KOPT-K1 (cell line): ENCODE measurements around the gene GPR157.

Experiments
- H3K27ac ChIP-seq: fragments of 200-600 bp; sonication (generic); 2 replicates; pipeline ENCODE4 v1.5.1; 2016; ENCODE audit warnings: antibody characterized with exemption, mild to moderate bottlenecking, low read depth, low read length; ENCODE audit not compliant: poor library complexity, severe bottlenecking
- H3K36me3 ChIP-seq: fragments of 200-600 bp; sonication (generic); 2 replicates; pipeline ENCODE4 v1.5.1; 2017; ENCODE audit warnings: antibody characterized with exemption, mild to moderate bottlenecking, low read length, moderate library complexity; ENCODE audit not compliant: insufficient read depth
- H3K9me3 ChIP-seq: fragments of 200-600 bp; sonication (generic); 2 replicates; pipeline ENCODE4 v1.5.1; 2017; ENCODE audit warnings: antibody characterized with exemption, low read length, mild to moderate bottlenecking; ENCODE audit not compliant: insufficient read depth, poor library complexity, severe bottlenecking

The GPR157 gene

GRCh38 chr1:9078015-9078751, 50.7 kb downstream of the GPR157 start:
- H3K9me3 ChIP-seq = no peaks in the 10 kb centered on the region
- no peak overlapping the region for H3K27ac ChIP-seq
- H3K36me3 ChIP-seq = no peaks in the 10 kb centered on the region

GRCh38 chr1:9075022-9075421, 53.9 kb downstream of the GPR157 start:
- no peaks in the 10 kb centered on the region for H3K9me3 ChIP-seq
- H3K36me3 ChIP-seq = no peaks in the 10 kb centered on the region
- H3K27ac ChIP-seq = no peak overlapping the region

DNA sequence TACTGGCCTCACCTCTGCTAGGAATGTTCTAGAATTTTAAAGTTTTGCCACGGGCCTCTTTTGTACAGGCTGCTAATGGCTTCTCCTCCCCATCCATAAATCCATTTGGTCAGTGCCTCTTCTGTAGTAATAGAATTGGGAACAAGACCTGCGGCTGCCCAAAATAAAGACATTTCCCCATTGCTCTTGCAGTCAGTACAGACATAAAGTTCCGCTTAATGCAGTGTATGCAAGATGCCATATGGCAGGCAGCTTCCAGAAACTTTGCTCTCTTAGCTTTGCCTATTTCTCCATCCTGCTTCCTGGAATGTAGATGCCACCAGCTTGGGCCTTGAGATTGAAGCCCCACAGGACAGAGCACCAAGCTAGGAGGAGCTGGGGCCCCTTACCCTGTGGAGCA, 55.8 kb downstream of the GPR157 start:
- Histone ChIP-seq H3K9me3 (no peaks in the 10 kb centered on the region), H3K36me3 (no peaks in the 10 kb centered on the region), H3K27ac (no peak overlapping the region)

DNA sequence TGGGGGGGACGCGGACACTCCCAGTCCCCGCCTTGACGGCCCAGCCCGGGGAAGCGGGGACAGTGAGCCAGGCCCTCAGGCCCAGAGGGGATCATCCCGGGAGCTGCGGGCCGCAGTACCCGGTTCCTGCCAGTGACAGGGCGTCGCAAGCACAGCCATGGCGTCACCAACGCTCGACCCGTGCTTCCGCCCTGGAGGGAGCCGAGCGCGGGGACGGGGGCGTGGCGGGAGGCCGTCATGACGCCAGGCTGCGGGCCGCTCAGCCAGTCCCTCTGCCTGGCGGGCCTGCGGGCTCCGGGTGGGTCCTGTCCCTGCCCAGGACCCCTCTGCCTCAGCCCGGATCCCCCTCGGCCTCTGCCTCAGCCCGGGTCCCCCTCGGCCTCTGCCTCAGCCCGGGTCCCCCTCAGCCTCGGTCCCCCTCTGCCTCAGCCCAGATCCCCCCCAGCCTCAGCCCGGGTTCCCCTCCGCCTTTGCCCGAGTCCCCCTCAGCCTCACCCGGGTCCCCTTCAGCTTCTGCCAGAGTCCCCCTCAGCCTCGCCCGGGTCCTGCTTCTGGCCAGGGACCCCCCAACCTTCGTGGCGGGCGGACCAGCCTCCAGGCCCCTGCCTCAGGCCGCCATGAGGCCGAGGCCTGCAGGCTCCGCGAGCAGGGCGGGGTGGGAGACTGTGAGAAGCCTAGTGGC, 57.2 kb downstream of the GPR157 start:
- Histone ChIP-seq H3K9me3 (no peaks in the 10 kb centered on the region), H3K27ac (no peak overlapping the region), H3K36me3 (no peaks in the 10 kb centered on the region)

DNA sequence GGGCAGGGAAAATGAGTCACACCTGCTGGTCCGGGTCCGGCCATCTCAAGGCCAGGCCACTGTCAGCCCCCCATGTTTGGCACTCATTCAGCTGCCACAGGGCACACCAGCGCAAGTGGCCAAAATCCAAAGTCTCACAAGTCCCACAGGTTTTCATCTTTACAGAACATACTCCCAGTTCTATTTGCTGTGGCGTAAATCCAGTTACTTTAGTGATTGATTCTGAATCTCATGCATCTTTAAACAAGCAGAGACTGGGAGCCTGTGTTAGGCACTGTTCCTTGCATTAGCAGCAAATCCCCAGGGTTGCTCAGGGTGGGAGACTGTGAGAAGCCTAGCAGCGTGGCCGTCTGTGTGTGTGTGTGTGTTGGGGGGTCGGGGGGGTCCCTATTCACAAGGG, 58.4 kb downstream of the GPR157 start:
- Histone ChIP-seq H3K9me3 (no peaks in the 10 kb centered on the region), H3K36me3 (no peaks in the 10 kb centered on the region), H3K27ac (no peak overlapping the region)

DNA sequence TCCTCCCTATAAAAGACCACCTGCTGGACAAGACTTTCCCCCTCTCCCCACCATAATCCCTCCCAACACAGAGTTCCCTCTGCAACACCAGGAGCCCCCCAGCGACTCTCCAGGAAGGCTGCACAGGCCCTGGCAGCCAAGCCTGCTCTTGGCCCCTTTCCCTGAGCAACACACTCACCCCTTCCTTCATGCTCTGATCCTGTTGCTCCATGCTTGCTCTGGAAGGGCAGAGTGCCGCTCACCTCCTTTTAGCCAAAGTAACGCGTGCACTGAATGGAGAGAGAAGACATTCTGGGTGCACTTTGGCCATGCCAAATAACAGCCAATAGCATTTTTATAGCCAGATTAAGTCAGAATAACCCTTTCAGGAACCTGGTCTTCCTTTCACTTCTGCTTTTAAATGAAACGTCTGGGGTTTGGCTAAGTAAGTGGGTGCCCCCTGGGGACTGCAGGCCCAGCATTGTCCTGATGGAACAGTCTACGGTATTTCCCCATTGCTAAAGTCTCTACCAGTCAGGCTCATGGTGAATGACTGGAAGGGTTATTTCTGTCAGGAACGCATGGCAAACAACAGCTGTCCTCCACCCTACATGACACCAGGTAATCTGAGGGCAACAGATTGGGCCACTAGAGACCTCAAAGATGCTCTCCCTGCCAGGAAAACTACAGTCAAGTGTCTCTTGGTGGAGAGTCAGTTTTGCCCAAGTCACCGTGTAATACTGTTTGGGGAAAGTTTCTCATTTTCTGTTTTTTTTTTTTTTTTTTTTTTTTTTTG, 59.4 kb downstream of the GPR157 start, which contains the start of gene SLC2A5:
Gene SLC2A5, minus strand, starts transcription at position 310 of the 775 bp plus-strand sequence. Its CDS starts 99 bp downstream, at position 211.
- H3K9me3 ChIP-seq = no peaks in the 10 kb centered on the region
- H3K27ac ChIP-seq = no peak within 1 kb of the TSS
- no peaks in the 10 kb centered on the region for H3K36me3 ChIP-seq

DNA sequence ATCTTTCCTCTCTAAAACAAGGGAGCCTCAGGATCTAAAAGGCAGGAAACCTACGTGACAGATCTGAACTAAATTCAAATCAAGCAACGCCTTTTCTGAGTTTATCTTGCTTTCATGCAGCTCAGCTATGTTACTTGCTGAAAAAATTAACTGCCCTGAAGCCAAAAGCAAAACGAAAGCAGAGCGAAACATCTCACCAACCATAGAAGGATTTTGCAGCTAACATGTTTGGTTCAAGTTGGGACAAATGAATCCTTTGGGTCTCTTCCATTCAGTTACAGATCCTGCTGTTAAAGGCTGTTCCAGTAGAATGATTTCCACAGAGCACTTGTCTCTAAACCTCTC, 59.9 kb downstream of the GPR157 start:
- Histone ChIP-seq H3K36me3 (no peaks in the 10 kb centered on the region), H3K9me3 (no peaks in the 10 kb centered on the region), H3K27ac (no peak overlapping the region)

DNA sequence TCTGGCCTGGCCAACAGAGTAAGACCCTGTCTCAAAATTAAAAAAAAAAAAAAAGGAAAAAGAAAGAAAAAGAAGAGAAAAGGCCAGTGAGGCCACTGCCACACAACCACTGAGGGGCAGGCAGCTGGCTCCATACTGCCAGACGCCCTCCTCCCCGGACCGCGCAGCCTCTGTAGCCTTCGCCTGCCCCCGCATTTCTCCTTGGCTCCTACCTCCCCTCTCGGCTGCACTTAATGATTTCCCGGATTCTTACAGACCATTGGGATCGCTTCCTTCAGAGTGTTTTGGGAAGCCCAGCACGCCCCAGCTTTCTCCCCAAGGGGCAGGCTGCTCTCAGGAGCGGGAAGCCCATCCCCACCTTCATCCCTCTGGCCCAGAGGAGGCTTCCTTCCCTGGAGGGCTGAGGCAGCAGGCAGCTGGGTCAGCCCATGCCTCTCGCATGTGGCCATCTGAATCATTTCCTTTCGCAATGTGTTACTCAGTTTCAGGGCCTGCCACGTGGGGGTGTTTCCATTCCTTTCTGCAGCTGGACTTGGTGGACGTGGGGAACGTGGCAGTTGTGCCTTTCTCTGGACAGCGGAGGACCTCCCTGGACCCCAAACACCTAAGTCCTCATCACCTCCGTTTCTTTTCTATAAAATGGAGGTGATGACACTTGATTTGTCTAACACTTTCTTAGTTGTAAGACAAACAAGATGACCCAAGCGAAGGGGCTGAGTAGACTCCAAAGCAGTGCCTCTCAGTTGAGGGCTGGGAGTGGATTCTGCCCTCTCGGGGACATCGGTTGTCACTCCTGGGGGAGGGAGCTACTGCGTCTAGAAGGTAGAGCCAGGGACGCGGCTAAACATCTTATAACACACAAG, 61.7 kb downstream of the GPR157 start:
- Histone ChIP-seq H3K9me3 (no peaks in the 10 kb centered on the region), H3K27ac (no peak overlapping the region), H3K36me3 (no peaks in the 10 kb centered on the region)

DNA sequence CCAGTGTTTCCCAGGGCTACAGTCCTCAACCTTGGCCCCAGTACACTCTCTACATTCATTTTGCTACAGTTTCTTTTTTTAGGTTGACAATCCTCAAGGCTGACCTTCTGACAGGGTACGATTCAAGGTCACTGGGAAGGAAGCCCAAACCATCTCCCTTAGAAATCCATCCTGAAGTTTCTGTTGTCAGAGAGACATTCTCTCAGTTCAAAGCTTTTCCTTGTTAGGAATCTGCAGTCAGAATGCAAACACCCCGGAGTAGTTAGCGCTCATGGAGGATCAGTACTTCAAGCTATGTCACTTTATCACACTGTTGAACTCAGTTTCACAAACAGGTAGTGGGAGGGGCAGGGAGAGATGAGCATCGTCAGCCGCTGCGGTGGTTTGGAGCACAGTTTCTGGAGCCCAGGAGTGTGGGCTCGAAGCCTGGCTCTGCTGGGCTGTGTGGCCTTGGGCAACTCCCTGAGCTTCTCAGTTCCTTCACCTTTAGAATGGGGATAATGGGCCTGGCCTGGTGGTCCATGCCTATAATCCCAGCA, 63.6 kb downstream of the GPR157 start:
- H3K36me3 ChIP-seq = no peaks in the 10 kb centered on the region
- no peak overlapping the region for H3K27ac ChIP-seq
- no peaks in the 10 kb centered on the region for H3K9me3 ChIP-seq

DNA sequence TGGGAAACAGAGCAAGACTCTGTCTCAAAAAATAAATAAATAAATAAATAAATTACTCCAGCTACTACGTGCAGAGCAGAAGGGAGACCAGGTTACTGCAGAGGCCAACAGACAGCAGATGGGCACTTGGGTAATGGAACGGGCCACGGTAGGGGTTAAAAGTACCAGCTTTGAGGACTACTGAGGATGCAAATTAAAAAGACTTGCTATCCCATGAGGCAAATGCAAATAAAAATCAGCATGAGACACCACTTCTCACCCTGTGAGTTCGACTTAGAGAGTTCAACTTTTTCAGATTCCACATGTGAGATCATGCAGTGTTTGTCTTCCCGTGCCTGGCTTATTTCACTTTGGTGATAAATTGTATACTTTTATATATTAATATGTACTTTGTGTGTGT, 66.1 kb downstream of the GPR157 start:
- H3K27ac ChIP-seq = no peak overlapping the region
- no peaks in the 10 kb centered on the region for H3K36me3 ChIP-seq
- H3K9me3 ChIP-seq = no peaks in the 10 kb centered on the region

- Histone ChIP-seq H3K36me3 (no peaks in the 10 kb centered on the region), H3K27ac (no peak overlapping the region), H3K9me3 (no peaks in the 10 kb centered on the region)
Observed at GRCh38 chr1:9062021-9062471, 66.9 kb downstream of the GPR157 start.

DNA sequence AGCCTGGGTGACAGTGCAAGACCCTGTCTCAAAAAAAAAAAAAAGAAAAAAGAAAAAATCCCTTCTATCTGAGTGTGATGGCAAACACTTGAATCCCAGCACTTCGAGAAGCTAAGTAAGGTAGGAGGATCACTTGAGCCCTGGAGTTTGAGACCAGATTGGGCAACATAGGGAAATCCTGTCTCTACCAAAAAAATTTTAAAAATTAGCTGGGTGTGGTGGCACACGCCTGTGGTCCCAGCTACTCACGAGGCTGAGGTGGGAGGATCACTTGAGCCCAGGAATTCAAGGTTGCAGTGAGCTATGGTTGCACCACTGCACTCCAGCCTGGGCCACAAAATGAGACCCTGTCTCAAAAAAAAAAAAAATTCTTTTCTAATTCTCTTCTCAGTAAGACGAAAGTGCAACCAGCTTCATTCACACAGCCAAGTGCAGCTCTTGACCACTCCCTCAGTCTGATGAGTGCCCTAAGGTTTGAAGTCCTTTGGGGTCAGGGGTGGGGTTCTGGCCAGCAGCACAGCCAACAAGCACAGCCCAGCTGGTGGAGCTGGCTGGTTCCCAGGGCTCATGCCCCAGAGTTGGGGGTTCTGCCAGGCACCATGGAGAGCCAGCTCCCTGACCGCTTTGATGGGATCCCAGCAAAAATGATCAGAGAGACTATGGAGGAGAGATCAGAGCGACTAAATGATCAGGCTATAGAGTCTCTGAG, 67.5 kb downstream of the GPR157 start:
- H3K36me3 ChIP-seq = no peaks in the 10 kb centered on the region
- H3K27ac ChIP-seq = no peak overlapping the region
- H3K9me3 ChIP-seq = no peaks in the 10 kb centered on the region

DNA sequence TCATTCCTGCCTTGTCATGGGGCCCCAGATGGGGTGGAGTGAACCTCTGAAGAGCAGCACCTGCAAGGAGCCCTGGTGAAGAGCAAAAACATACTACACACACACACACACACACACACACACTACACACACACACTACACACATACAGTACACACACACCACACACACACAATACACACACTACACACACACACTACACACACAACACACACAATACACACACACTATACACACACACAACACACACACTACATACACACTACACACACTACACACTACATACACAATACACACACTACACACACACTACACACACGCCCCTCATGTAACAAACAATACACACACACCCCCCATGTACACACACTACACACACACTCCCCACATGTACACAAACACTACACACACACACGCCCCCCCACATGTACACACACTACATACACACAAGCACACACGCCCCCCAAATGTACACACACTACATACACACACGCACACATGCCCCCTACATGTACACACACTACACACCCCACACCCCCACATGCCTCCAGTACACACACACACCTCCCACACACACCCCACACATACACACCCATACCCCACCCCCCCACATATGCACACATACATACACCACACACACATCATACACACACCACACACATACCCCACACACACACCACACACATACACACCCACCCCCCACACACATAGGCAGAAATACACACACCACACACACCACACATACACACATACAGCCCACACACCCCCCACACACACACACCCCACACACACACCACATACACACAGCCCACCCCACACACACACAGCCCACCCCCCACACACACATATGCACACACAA, 68.8 kb downstream of the GPR157 start:
- H3K9me3 ChIP-seq = no peaks in the 10 kb centered on the region
- no peaks in the 10 kb centered on the region for H3K36me3 ChIP-seq
- no peak overlapping the region for H3K27ac ChIP-seq
